ENCODE measurements around the gene SALL3. TPM values are rescaled to one million over a fixed set of nuclear protein-coding genes. Genes with fewer than 3 reads are reported as not detected.

The SALL3 gene
- total and polyA plus RNA-seq, 2 of the 4 experiments (the other 2 are of a cell fraction) = not detected

GRCh38 chr18:78955051-78955450 lies 24.6 kb upstream of the SALL3 start:
- no peak overlapping the region for H3K14ac ChIP-seq (replicated peaks; ENCODE audit: low read depth, low read length)
- H3K27me3 ChIP-seq (ENCODE audit: control insufficient read depth, insufficient read depth, low read length) = no peaks in the 10 kb centered on the region
- H2AK9ac ChIP-seq (replicated peaks; ENCODE audit: low read depth, low read length, poor library complexity) = no peak overlapping the region
- H3K4me2 ChIP-seq (ENCODE audit: low read depth, low read length) = no peak overlapping the region
- no peak overlapping the region for H2AFZ ChIP-seq (replicated peaks; ENCODE audit: low read length, poor library complexity)
- ChIA-PET POLR2A (ENCODE audit: unreplicated experiment) (no interaction called here), CTCF (no interaction called here)
- TF ChIP-seq RFX5 (IDR thresholded peaks at IDR 0.05; ENCODE audit: low read depth, low read length) (no peak), RCOR1 (IDR thresholded peaks at IDR 0.05; ENCODE audit: insufficient replicate concordance, low read length) (no peak), POLR2A (IDR thresholded peaks at IDR 0.05; ENCODE audit: low read depth, low read length) (no peak), CEBPB (IDR thresholded peaks at IDR 0.05; ENCODE audit: low read depth, low read length) (no peak), NFE2L2 (IDR thresholded peaks at IDR 0.05; ENCODE audit: low read depth, low read length) (no peak)
- in situ Hi-C loops (cut with MboI; ENCODE audit: low sequenced_read_pairs) (no loop called here), intact Hi-C loops (cut with micrococcal nuclease) (no loop called here), dilution Hi-C loops (cut with HindIII; ENCODE audit: low sequenced_read_pairs, unreplicated experiment) (no loop called here)
- H3K4ac ChIP-seq (ENCODE audit: low read depth, low read length) = no peak overlapping the region
- H3K9ac ChIP-seq (ENCODE audit: low read depth, low read length) = no peak overlapping the region
- no peak overlapping the region for H3K4me3 ChIP-seq (ENCODE audit: insufficient read depth, low read depth, low read length)
- H2BK15ac ChIP-seq (ENCODE audit: low read depth, low read length) = no peak overlapping the region
- H3K56ac ChIP-seq (ENCODE audit: extremely low read depth, insufficient read depth, low read length) = no peak overlapping the region
- no peak overlapping the region for H2BK5ac ChIP-seq (ENCODE audit: low read depth, low read length, poor library complexity, severe bottlenecking)
- no peaks in the 10 kb centered on the region for H3K36me3 ChIP-seq (ENCODE audit: control insufficient read depth, insufficient read depth, low read length)
- peaks cover 29% of the 10 kb centered on the region for H3K9me3 ChIP-seq (ENCODE audit: control insufficient read depth, insufficient read depth, low read length)
- no TSS peak for BruUV-seq (replicated peaks)
- ATAC-seq (ENCODE audit: low read depth) (no peak), DNase-seq (no peak)
- no peaks in the 10 kb centered on the region for H4K20me1 ChIP-seq (ENCODE audit: insufficient read depth, low read length)
- H2BK20ac ChIP-seq (ENCODE audit: low read depth, low read length) = no peak overlapping the region
- H3K9me1 ChIP-seq (ENCODE audit: insufficient read depth, low read length) = no peaks in the 10 kb centered on the region
- 90% methylated on average over 2 of the region's 17 CpGs; no CpG with 5 or more reads in 1 of the 2 experiments for WGBS, 2 experiments (ENCODE audit: extremely low coverage in 2 of 2, insufficient read length in 1 of 2)
- no peak overlapping the region for H3K23ac ChIP-seq (ENCODE audit: low read depth, low read length)
- H4K5ac ChIP-seq (ENCODE audit: low read depth, low read length) = no peak overlapping the region
- no peaks in the 10 kb centered on the region for H3K79me1 ChIP-seq (ENCODE audit: low read depth in 1 of 2, low read length in 2 of 2)
- H2AK5ac ChIP-seq (ENCODE audit: low read depth, low read length) = no peak overlapping the region
- H3K18ac ChIP-seq (ENCODE audit: low read depth, low read length) = no peak overlapping the region
- H4K8ac ChIP-seq (ENCODE audit: low read depth in 2 of 2, low read length in 2 of 2) = no peak overlapping the region
- H4K91ac ChIP-seq (ENCODE audit: insufficient read depth, low read depth, low read length) = no peak overlapping the region
- H3K4me1 ChIP-seq (ENCODE audit: control insufficient read depth, insufficient read depth, low read length) = no peaks in the 10 kb centered on the region
- H2BK120ac ChIP-seq (ENCODE audit: low read depth, low read length) = no peak overlapping the region
- no peak overlapping the region for H3K27ac ChIP-seq (ENCODE audit: insufficient read depth, low read length)
